ENCODE data around the gene CLSTN3. TPM values are rescaled to one million over a fixed set of nuclear protein-coding genes. Genes with fewer than 3 reads are reported as not detected.

Gene CLSTN3
- total and polyA plus RNA-seq, 2 experiments from 2014 or later: 5.0 to 46.9 TPM

DNA sequence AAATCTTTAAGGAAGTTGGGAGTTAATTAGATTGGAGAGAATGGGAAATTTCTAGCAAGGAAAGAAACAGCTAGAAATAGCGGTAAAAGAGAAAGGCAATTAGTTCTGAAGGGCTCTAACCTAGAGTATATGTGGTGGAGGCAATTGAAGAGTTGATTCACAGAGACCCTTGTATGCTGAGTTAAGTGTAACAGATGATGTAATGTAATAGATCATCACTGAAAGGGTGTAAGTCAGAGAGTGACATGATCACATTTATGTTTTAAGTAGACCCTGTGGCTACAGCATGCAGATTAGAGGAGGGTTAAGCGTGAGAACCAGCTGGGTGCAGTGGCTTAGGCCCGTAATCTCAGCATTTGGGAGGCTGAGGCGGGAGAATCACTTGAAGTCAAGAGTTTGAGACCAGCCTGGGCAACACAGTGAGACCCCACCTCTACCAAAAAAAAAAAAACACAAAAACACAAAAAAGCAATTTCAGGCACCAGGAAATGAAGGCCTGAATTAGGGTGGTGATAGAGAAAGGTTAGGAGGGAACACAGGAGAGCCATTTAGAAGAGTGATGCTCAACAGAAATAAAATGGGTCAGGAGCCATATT is 4.4 kb upstream of the CLSTN3 start:
- Histone ChIP-seq H4K20me1 (replicated peaks; ENCODE audit: insufficient read depth) (no peaks in the 10 kb centered on the region), H3F3A (replicated peaks; ENCODE audit: low read depth) (0 out of 2 replicates have a peak, but pooled peaks cover under 1% of the 10 kb centered on the region), H3K79me2 (replicated peaks; ENCODE audit: insufficient read depth) (no peaks in the 10 kb centered on the region), H3K4me3 (no peak overlapping the region), H3K36me3 (ENCODE audit: insufficient read depth) (no peaks in the 10 kb centered on the region), H3K4me1 (ENCODE audit: insufficient read depth) (peaks cover 16% of the 10 kb centered on the region), H3K27ac (ENCODE audit: low read depth) (no peak overlapping the region), H2AFZ (no peak overlapping the region), H3K4me2 (no peak overlapping the region), H3K9me2 (ENCODE audit: insufficient read depth) (no peaks in the 10 kb centered on the region), H3K27me3 (ENCODE audit: insufficient read depth) (no peaks in the 10 kb centered on the region)
- no peak overlapping the region for H3K27ac Mint-ChIP-seq
- peaks cover 14% of the 10 kb centered on the region for H3K27me3 Mint-ChIP-seq (ENCODE audit: insufficient read depth, low read depth, poor library complexity)
- H3K36me3 Mint-ChIP-seq (ENCODE audit: low read depth): no peaks in the 10 kb centered on the region; the same call in 2 of the 3 replicates
- no peaks in the 10 kb centered on the region for H3K9me3 Mint-ChIP-seq
- no peak for ATAC-seq
- no peak for DNase-seq (ENCODE audit: low spot score)
- no peak for TF ChIP-seq ZNF114 (CRISPR knock-in tag; IDR thresholded peaks at IDR 0.05)
- no peak for TF ChIP-seq ZNF331 (CRISPR knock-in tag; IDR thresholded peaks at IDR 0.05; ENCODE audit: low read depth)
- TF ChIP-seq, protein P1, sequence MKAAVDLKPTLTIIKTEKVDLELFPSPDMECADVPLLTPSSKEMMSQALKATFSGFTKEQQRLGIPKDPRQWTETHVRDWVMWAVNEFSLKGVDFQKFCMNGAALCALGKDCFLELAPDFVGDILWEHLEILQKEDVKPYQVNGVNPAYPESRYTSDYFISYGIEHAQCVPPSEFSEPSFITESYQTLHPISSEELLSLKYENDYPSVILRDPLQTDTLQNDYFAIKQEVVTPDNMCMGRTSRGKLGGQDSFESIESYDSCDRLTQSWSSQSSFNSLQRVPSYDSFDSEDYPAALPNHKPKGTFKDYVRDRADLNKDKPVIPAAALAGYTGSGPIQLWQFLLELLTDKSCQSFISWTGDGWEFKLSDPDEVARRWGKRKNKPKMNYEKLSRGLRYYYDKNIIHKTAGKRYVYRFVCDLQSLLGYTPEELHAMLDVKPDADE (IDR thresholded peaks at IDR 0.05): no peak
- TF ChIP-seq, protein P2, sequence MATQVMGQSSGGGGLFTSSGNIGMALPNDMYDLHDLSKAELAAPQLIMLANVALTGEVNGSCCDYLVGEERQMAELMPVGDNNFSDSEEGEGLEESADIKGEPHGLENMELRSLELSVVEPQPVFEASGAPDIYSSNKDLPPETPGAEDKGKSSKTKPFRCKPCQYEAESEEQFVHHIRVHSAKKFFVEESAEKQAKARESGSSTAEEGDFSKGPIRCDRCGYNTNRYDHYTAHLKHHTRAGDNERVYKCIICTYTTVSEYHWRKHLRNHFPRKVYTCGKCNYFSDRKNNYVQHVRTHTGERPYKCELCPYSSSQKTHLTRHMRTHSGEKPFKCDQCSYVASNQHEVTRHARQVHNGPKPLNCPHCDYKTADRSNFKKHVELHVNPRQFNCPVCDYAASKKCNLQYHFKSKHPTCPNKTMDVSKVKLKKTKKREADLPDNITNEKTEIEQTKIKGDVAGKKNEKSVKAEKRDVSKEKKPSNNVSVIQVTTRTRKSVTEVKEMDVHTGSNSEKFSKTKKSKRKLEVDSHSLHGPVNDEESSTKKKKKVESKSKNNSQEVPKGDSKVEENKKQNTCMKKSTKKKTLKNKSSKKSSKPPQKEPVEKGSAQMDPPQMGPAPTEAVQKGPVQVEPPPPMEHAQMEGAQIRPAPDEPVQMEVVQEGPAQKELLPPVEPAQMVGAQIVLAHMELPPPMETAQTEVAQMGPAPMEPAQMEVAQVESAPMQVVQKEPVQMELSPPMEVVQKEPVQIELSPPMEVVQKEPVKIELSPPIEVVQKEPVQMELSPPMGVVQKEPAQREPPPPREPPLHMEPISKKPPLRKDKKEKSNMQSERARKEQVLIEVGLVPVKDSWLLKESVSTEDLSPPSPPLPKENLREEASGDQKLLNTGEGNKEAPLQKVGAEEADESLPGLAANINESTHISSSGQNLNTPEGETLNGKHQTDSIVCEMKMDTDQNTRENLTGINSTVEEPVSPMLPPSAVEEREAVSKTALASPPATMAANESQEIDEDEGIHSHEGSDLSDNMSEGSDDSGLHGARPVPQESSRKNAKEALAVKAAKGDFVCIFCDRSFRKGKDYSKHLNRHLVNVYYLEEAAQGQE (IDR thresholded peaks at IDR 0.05; ENCODE audit: unreplicated experiment): no peak
- no peak for TF ChIP-seq EZH2phosphoT487 (IDR thresholded peaks at IDR 0.05; ENCODE audit: unreplicated experiment)
- TF ChIP-seq EZH2 (IDR thresholded peaks at IDR 0.05; ENCODE audit: low read depth, unreplicated experiment): no peak
- TF ChIP-seq NANOG (IDR thresholded peaks at IDR 0.05; ENCODE audit: borderline replicate concordance): no peak
- TF ChIP-seq CREB1 (CRISPR knock-in tag; IDR thresholded peaks at IDR 0.05; ENCODE audit: low read depth): no peak
- no peak for TF ChIP-seq JUNB (IDR thresholded peaks at IDR 0.05; ENCODE audit: unreplicated experiment)
- no peak for TF ChIP-seq POLR2AphosphoS5 (IDR thresholded peaks at IDR 0.05; ENCODE audit: low read depth)
- TF ChIP-seq, protein P3, sequence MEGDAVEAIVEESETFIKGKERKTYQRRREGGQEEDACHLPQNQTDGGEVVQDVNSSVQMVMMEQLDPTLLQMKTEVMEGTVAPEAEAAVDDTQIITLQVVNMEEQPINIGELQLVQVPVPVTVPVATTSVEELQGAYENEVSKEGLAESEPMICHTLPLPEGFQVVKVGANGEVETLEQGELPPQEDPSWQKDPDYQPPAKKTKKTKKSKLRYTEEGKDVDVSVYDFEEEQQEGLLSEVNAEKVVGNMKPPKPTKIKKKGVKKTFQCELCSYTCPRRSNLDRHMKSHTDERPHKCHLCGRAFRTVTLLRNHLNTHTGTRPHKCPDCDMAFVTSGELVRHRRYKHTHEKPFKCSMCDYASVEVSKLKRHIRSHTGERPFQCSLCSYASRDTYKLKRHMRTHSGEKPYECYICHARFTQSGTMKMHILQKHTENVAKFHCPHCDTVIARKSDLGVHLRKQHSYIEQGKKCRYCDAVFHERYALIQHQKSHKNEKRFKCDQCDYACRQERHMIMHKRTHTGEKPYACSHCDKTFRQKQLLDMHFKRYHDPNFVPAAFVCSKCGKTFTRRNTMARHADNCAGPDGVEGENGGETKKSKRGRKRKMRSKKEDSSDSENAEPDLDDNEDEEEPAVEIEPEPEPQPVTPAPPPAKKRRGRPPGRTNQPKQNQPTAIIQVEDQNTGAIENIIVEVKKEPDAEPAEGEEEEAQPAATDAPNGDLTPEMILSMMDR (conservative IDR thresholded peaks at IDR 0.05; ENCODE audit: low read depth in 2 of 2): no peak
- TF ChIP-seq, protein P4, sequence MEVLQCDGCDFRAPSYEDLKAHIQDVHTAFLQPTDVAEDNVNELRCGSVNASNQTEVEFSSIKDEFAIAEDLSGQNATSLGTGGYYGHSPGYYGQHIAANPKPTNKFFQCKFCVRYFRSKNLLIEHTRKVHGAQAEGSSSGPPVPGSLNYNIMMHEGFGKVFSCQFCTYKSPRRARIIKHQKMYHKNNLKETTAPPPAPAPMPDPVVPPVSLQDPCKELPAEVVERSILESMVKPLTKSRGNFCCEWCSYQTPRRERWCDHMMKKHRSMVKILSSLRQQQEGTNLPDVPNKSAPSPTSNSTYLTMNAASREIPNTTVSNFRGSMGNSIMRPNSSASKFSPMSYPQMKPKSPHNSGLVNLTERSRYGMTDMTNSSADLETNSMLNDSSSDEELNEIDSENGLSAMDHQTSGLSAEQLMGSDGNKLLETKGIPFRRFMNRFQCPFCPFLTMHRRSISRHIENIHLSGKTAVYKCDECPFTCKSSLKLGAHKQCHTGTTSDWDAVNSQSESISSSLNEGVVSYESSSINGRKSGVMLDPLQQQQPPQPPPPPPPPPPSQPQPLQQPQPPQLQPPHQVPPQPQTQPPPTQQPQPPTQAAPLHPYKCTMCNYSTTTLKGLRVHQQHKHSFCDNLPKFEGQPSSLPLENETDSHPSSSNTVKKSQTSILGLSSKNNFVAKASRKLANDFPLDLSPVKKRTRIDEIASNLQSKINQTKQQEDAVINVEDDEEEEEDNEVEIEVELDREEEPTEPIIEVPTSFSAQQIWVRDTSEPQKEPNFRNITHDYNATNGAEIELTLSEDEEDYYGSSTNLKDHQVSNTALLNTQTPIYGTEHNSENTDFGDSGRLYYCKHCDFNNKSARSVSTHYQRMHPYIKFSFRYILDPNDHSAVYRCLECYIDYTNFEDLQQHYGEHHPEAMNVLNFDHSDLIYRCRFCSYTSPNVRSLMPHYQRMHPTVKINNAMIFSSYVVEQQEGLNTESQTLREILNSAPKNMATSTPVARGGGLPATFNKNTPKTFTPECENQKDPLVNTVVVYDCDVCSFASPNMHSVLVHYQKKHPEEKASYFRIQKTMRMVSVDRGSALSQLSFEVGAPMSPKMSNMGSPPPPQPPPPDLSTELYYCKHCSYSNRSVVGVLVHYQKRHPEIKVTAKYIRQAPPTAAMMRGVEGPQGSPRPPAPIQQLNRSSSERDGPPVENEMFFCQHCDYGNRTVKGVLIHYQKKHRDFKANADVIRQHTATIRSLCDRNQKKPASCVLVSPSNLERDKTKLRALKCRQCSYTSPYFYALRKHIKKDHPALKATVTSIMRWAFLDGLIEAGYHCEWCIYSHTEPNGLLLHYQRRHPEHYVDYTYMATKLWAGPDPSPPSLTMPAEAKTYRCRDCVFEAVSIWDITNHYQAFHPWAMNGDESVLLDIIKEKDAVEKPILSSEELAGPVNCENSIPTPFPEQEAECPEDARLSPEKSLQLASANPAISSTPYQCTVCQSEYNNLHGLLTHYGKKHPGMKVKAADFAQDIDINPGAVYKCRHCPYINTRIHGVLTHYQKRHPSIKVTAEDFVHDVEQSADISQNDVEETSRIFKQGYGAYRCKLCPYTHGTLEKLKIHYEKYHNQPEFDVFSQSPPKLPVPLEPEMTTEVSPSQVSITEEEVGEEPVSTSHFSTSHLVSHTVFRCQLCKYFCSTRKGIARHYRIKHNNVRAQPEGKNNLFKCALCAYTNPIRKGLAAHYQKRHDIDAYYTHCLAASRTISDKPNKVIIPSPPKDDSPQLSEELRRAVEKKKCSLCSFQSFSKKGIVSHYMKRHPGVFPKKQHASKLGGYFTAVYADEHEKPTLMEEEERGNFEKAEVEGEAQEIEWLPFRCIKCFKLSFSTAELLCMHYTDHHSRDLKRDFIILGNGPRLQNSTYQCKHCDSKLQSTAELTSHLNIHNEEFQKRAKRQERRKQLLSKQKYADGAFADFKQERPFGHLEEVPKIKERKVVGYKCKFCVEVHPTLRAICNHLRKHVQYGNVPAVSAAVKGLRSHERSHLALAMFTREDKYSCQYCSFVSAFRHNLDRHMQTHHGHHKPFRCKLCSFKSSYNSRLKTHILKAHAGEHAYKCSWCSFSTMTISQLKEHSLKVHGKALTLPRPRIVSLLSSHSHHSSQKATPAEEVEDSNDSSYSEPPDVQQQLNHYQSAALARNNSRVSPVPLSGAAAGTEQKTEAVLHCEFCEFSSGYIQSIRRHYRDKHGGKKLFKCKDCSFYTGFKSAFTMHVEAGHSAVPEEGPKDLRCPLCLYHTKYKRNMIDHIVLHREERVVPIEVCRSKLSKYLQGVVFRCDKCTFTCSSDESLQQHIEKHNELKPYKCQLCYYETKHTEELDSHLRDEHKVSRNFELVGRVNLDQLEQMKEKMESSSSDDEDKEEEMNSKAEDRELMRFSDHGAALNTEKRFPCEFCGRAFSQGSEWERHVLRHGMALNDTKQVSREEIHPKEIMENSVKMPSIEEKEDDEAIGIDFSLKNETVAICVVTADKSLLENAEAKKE (CRISPR knock-in tag; IDR thresholded peaks at IDR 0.05): no peak
- peaks cover 29% of the 10 kb centered on the region for H3K4me1 Mint-ChIP-seq
- no peak overlapping the region for H3K4me3 Mint-ChIP-seq
